HUES64 (cell line): ENCODE data around the gene AKAP5.

Experiments used
- H3K27ac ChIP-seq: 2 replicates; pipeline ENCODE4 v1.7.0; 2013; ENCODE audit warnings: low read depth, low read length, inconsistent platforms
- H3K27me3 ChIP-seq: 2 replicates; pipeline ENCODE4 v1.6.1; 2013; ENCODE audit warnings: mild to moderate bottlenecking, low read length; ENCODE audit not compliant: insufficient read depth
- H3K36me3 ChIP-seq: 2 replicates; pipeline ENCODE4 v1.6.1; 2013; ENCODE audit warnings: mild to moderate bottlenecking, low read length; ENCODE audit not compliant: insufficient read depth
- H3K4me1 ChIP-seq: 2 replicates; pipeline ENCODE4 v1.6.1; 2013; ENCODE audit warnings: mild to moderate bottlenecking, low read length, moderate library complexity; ENCODE audit not compliant: insufficient read depth
- H3K4me3 ChIP-seq: 2 replicates; pipeline ENCODE4 v1.5.1; 2013; ENCODE audit warnings: mild to moderate bottlenecking, low read length, moderate library complexity
- H3K9ac ChIP-seq: 2 replicates; pipeline ENCODE4 v1.6.1; 2013; ENCODE audit warnings: mild to moderate bottlenecking, low read depth, low read length
- H3K9me3 ChIP-seq: 2 replicates; pipeline ENCODE4 v1.6.1; 2013; ENCODE audit warnings: low read depth, low read length; ENCODE audit not compliant: insufficient read depth
- WGBS: fragments of 150-250, 120-280 bp; methylation state at CpG from one replicate; pipeline ENCODE4 v1.1.7; 2013; ENCODE audit warnings: missing lambda C conversion rate; 5-methylcytosine and 5-hydroxymethylcytosine counted together

The AKAP5 gene

DNA sequence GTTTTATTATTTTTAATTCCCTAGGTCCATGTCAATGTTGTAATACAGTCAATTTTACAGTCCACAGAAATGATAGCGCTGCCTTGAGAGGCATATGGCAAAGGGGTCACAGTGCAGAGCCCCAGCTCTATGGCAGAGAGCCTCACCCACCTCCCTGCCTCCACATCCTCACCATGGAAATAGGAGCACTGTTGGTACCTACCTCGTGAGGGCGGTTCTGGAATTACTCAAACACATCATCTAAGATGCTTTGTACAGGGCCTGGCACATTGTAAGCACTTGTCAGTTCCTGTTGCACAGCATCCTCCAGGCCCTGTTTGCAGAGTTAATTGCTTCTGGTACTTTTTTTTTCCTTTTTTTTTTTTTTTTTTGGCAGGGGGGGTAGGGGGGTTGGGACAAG lies 4.1 kb upstream of the AKAP5 start:
- H3K9me3 ChIP-seq = no peaks in the 10 kb centered on the region
- no peak overlapping the region for H3K9ac ChIP-seq
- no peak overlapping the region for H3K27ac ChIP-seq
- no peak overlapping the region for H3K4me3 ChIP-seq
- peaks cover 41% of the 10 kb centered on the region for H3K36me3 ChIP-seq
- peaks cover 7% of the 10 kb centered on the region; the same call in 1 of the 2 replicates for H3K4me1 ChIP-seq
- H3K27me3 ChIP-seq = peaks cover 7% of the 10 kb centered on the region; the same call in 1 of the 2 replicates
- 96% methylated on average over 3 of the region's 3 CpGs for WGBS

DNA sequence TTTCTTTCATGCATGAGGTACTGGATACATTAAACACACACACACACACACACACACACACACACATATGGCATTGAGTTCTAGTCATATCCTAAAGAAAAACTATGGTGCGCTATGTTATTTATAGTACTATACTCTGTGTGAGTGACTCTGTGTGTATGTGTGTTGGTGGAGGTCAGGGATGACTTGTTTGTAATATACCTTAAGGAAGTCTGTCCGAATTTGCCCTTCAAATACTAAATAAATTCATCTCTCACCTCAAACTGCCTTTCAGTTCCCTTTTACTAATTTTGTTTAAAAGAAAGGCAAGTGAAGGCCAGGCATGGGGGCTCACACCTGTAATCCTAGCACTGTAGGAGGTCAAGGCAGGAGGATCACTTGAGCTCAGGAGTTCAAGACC lies 2.1 kb upstream of the AKAP5 start:
- Histone ChIP-seq H3K9me3 (no peaks in the 10 kb centered on the region), H3K27me3 (peaks cover 17% of the 10 kb centered on the region; the same call in 1 of the 2 replicates), H3K4me1 (peaks cover 7% of the 10 kb centered on the region; the same call in 1 of the 2 replicates), H3K27ac (no peak overlapping the region), H3K9ac (no peak overlapping the region), H3K36me3 (peaks cover 24% of the 10 kb centered on the region), H3K4me3 (no peak overlapping the region)
- WGBS = 100% methylated on average over 1 of the region's 2 CpGs

- H3K36me3 ChIP-seq = peaks cover 17% of the 10 kb centered on the region
- H3K27ac ChIP-seq = no peak overlapping the region
- H3K9ac ChIP-seq = no peak overlapping the region
- 94% methylated on average over 6 of the region's 6 CpGs for WGBS
- H3K4me1 ChIP-seq = peaks cover 7% of the 10 kb centered on the region; the same call in 1 of the 2 replicates
- H3K4me3 ChIP-seq = no peak overlapping the region
- H3K9me3 ChIP-seq = no peaks in the 10 kb centered on the region
- H3K27me3 ChIP-seq = peaks cover 17% of the 10 kb centered on the region; the same call in 1 of the 2 replicates
These were observed 1.4 kb upstream of the AKAP5 start for GRCh38 chr14:64463873-64464272.

- Histone ChIP-seq H3K4me1 (peaks cover 7% of the 10 kb centered on the region; the same call in 1 of the 2 replicates), H3K9me3 (no peaks in the 10 kb centered on the region), H3K27ac (no peak overlapping the region), H3K4me3 (peak overlapping the region; percentile 70), H3K9ac (peak overlapping the region; percentile 40; the same call in 1 of the 2 replicates), H3K36me3 (peaks cover 9% of the 10 kb centered on the region), H3K27me3 (peaks cover 17% of the 10 kb centered on the region; the same call in 1 of the 2 replicates)
- WGBS = 16% methylated on average over 6 of the region's 6 CpGs
These were observed 648 bp upstream of the AKAP5 start for GRCh38 chr14:64464651-64465050.

GRCh38 chr14:64465831-64466554 lies 694 bp downstream of the AKAP5 start:
- Histone ChIP-seq H3K27ac (no peak overlapping the region), H3K27me3 (peaks cover 17% of the 10 kb centered on the region; the same call in 1 of the 2 replicates), H3K4me1 (peaks cover 7% of the 10 kb centered on the region; the same call in 1 of the 2 replicates), H3K9me3 (no peaks in the 10 kb centered on the region), H3K9ac (peak overlapping the region; percentile 42; the same call in 1 of the 2 replicates), H3K4me3 (peak overlapping the region; percentile 70), H3K36me3 (peaks cover 2% of the 10 kb centered on the region; the same call in 1 of the 2 replicates)
- 14% methylated on average over 12 of the region's 15 CpGs for WGBS

DNA sequence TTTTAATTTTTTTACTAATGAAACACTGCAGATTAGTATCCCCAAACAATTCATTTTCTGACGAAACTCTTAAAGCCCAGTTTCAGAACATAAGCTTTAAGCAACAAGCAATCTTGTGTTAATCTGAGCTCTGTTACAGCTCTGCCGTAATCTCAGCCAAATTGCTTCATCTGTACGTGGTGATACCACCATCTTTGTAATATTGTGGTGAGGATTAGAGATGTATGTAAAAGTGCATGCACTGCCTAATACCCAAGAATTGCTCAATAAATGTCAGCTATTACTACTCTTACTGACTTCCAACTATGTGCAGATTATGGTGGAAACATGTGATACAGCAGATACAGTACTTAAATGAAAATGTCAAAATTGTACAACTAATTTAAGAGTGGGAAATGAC lies 1.8 kb downstream of the AKAP5 start:
- Histone ChIP-seq H3K9ac (no peak overlapping the region), H3K9me3 (no peaks in the 10 kb centered on the region), H3K4me1 (peaks cover 7% of the 10 kb centered on the region; the same call in 1 of the 2 replicates), H3K4me3 (no peak overlapping the region), H3K36me3 (no peaks in the 10 kb centered on the region), H3K27me3 (peaks cover 17% of the 10 kb centered on the region; the same call in 1 of the 2 replicates), H3K27ac (no peak overlapping the region)
- 87% methylated on average over 3 of the region's 3 CpGs for WGBS

- Histone ChIP-seq H3K27me3 (peaks cover 17% of the 10 kb centered on the region; the same call in 1 of the 2 replicates), H3K36me3 (no peaks in the 10 kb centered on the region), H3K9me3 (no peaks in the 10 kb centered on the region), H3K4me1 (peaks cover 7% of the 10 kb centered on the region; the same call in 1 of the 2 replicates), H3K4me3 (no peak overlapping the region), H3K9ac (no peak overlapping the region), H3K27ac (no peak overlapping the region)
These were observed 2.3 kb downstream of the AKAP5 start for GRCh38 chr14:64467566-64467965.

GRCh38 chr14:64468451-64468850 lies 3.2 kb downstream of the AKAP5 start:
- no peak overlapping the region for H3K27ac ChIP-seq
- H3K27me3 ChIP-seq = peaks cover 17% of the 10 kb centered on the region; the same call in 1 of the 2 replicates
- no peak overlapping the region for H3K9ac ChIP-seq
- H3K4me1 ChIP-seq = peaks cover 7% of the 10 kb centered on the region; the same call in 1 of the 2 replicates
- no peaks in the 10 kb centered on the region for H3K9me3 ChIP-seq
- no peak overlapping the region for H3K4me3 ChIP-seq
- WGBS = 74% methylated on average over 3 of the region's 3 CpGs
- H3K36me3 ChIP-seq = no peaks in the 10 kb centered on the region

- H3K9me3 ChIP-seq = no peaks in the 10 kb centered on the region
- 86% methylated on average over 2 of the region's 2 CpGs for WGBS
- H3K27me3 ChIP-seq = no peaks in the 10 kb centered on the region
These were observed 8.7 kb downstream of the AKAP5 start for GRCh38 chr14:64474041-64474440.

GRCh38 chr14:64474698-64475097 lies 9.4 kb downstream of the AKAP5 start:
- H3K4me3 ChIP-seq = no peak overlapping the region
- H3K27me3 ChIP-seq = no peaks in the 10 kb centered on the region
- no peak overlapping the region for H3K27ac ChIP-seq
- 100% methylated on average over 4 of the region's 4 CpGs for WGBS
- no peaks in the 10 kb centered on the region for H3K9me3 ChIP-seq
- H3K4me1 ChIP-seq = no peaks in the 10 kb centered on the region
- H3K36me3 ChIP-seq = no peaks in the 10 kb centered on the region
- H3K9ac ChIP-seq = no peak overlapping the region

More at GRCh38 chr14:64474041-64474440, 8.7 kb downstream of the AKAP5 start:
- Histone ChIP-seq H3K36me3 (no peaks in the 10 kb centered on the region), H3K9ac (no peak overlapping the region), H3K4me3 (no peak overlapping the region), H3K4me1 (no peaks in the 10 kb centered on the region), H3K27ac (no peak overlapping the region)

- Histone ChIP-seq H3K27me3 (no peaks in the 10 kb centered on the region), H3K9me3 (no peaks in the 10 kb centered on the region), H3K36me3 (no peaks in the 10 kb centered on the region), H3K27ac (no peak overlapping the region), H3K4me1 (no peaks in the 10 kb centered on the region), H3K4me3 (no peak overlapping the region), H3K9ac (no peak overlapping the region)
- 92% methylated on average over 7 of the region's 8 CpGs for WGBS
These were observed 10.4 kb downstream of the AKAP5 start for GRCh38 chr14:64475585-64476273.
